ENCODE data around the gene SLC26A6. TPM values are rescaled to one million over a fixed set of nuclear protein-coding genes. Genes with fewer than 3 reads are reported as not detected.

SLC26A6 gene
- total and polyA plus RNA-seq, 2 of the 13 experiments (the other 11 are each of a cell fraction or from before 2014, with no cell fraction given) = 40.7 to 184 TPM

- TF ChIP-seq PBX3 (CRISPR knock-in tag; IDR thresholded peaks at IDR 0.05; ENCODE audit: borderline replicate concordance) (no peak), EP300 (IDR thresholded peaks at IDR 0.05; ENCODE audit: low read depth in 2 of 2, low read length in 2 of 2) (no peak), EP300 (CRISPR knock-in tag; IDR thresholded peaks at IDR 0.05; ENCODE audit: borderline replicate concordance) (no peak), DNMT3B (CRISPR knock-in tag; conservative IDR thresholded peaks at IDR 0.05) (no peak), MTA1 (CRISPR knock-in tag; IDR thresholded peaks at IDR 0.05; ENCODE audit: borderline replicate concordance) (0 out of 2 replicates have a peak, but pooled peaks have one; percentile 30), CSRNP2 (CRISPR knock-in tag; conservative IDR thresholded peaks at IDR 0.05; ENCODE audit: low read depth) (no peak), ZNF883 (CRISPR knock-in tag; IDR thresholded peaks at IDR 0.05; ENCODE audit: not compliant biosample characterization) (peak; percentile 28), AGO2 (optimal IDR thresholded peaks at IDR 0.05; ENCODE audit: low read depth, low read length) (no peak), HNF4A (CRISPR knock-in tag; IDR thresholded peaks at IDR 0.05) (peak; percentile 53), PBX2 (CRISPR knock-in tag; IDR thresholded peaks at IDR 0.05) (no peak), ZSCAN30 (CRISPR knock-in tag; IDR thresholded peaks at IDR 0.05) (no peak), NFAT5 (CRISPR knock-in tag; IDR thresholded peaks at IDR 0.05) (no peak), ZNF572 (CRISPR knock-in tag; IDR thresholded peaks at IDR 0.05) (no peak), TSC22D2 (CRISPR knock-in tag; IDR thresholded peaks at IDR 0.05; ENCODE audit: borderline replicate concordance) (no peak), ATF7-NPFF (CRISPR knock-in tag; IDR thresholded peaks at IDR 0.05; ENCODE audit: low read depth) (0 out of 2 replicates have a peak, but pooled peaks have one; percentile 17), ZNF274 (CRISPR knock-in tag; IDR thresholded peaks at IDR 0.05) (0 out of 2 replicates have a peak, but pooled peaks have one; percentile 23), ZNF343 (CRISPR knock-in tag; IDR thresholded peaks at IDR 0.05) (0 out of 2 replicates have a peak, but pooled peaks have one; percentile 35), KDM5B (CRISPR knock-in tag; IDR thresholded peaks at IDR 0.05; ENCODE audit: borderline replicate concordance) (peak; percentile 34; the same call in 1 of the 2 replicates), RORA (CRISPR knock-in tag; IDR thresholded peaks at IDR 0.05) (no peak)
Observed at GRCh38 chr3:48633743-48634142, 1.5 kb downstream of the SLC26A6 start (continued).

Data from HepG2 (cell line).